ENCODE data around the gene DOCK8. TPM values are rescaled to one million over a fixed set of nuclear protein-coding genes. Genes with fewer than 3 reads are reported as not detected.

The DOCK8 gene
- total RNA-seq, 1 experiment from 2014 or later = 7.5 TPM

DNA sequence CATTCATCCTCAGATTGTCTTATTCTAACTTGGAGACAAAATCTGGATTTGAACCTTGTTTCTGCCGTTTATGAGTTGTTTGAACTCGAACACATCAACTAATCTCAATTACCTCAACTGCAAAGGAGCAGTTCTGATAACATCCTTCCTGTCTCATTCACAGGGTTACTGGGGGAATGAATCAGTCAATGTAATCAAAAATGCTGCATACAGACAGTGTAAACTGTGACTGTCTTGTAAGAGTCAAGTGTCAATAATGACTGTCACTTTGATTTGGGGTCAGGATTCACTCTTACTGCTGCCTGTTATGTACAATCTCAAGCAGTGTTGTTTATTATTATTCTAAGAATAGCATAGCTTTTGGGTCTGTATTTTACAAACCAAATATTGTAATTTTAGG is 273.8 kb downstream of the DOCK8 start:
- Histone ChIP-seq H3K4me1 (replicated peaks; ENCODE audit: insufficient read depth) (peaks cover 15% of the 10 kb centered on the region), H3K4me2 (no peak overlapping the region), H3K9me2 (ENCODE audit: insufficient read depth) (no peaks in the 10 kb centered on the region), H3K79me2 (ENCODE audit: low read depth) (no peaks in the 10 kb centered on the region), H3K36me3 (ENCODE audit: low read depth) (no peaks in the 10 kb centered on the region), H3K9me3 (ENCODE audit: insufficient read depth, low read depth) (no peaks in the 10 kb centered on the region), H3K4me3 (no peak overlapping the region), H2AFZ (no peak overlapping the region), H3K27ac (no peak overlapping the region), H4K20me1 (ENCODE audit: insufficient read depth) (no peaks in the 10 kb centered on the region), H3F3A (ENCODE audit: insufficient read depth, low read depth) (no peaks in the 10 kb centered on the region), H3K27me3 (ENCODE audit: insufficient read depth, low read depth) (no peaks in the 10 kb centered on the region)
- intact Hi-C loops (cut with micrococcal nuclease; ENCODE audit: unreplicated experiment) = no loop called here
- ChIA-PET CTCF (no interaction called here), POLR2A (ENCODE audit: unreplicated experiment) (no interaction called here)
- DNase-seq = no peak
- TF ChIP-seq CTCF (conservative IDR thresholded peaks at IDR 0.05) (no peak), EZH2 (IDR thresholded peaks at IDR 0.05; ENCODE audit: low read depth) (no peak)
- no TSS peak for BruUV-seq (replicated peaks)

GRCh38 chr9:489198-490197 is 274.8 kb downstream of the DOCK8 start:
- ChIA-PET POLR2A (ENCODE audit: unreplicated experiment) (no interaction called here), CTCF (no interaction called here)

GRCh38 chr9:494764-495163 is 280.1 kb downstream of the DOCK8 start:
- no peak overlapping the region for H3K4me2 ChIP-seq

More at GRCh38 chr9:489198-490197, 274.8 kb downstream of the DOCK8 start:
- no peak overlapping the region for H2AFZ ChIP-seq
- TF ChIP-seq CTCF (conservative IDR thresholded peaks at IDR 0.05) = no peak
- TF ChIP-seq EZH2 (IDR thresholded peaks at IDR 0.05; ENCODE audit: low read depth) = no peak
- no peaks in the 10 kb centered on the region for H3K9me2 ChIP-seq (ENCODE audit: insufficient read depth)
- peak in 1 of 2 experiments; percentile 64 for DNase-seq
- H3K9me3 ChIP-seq (ENCODE audit: insufficient read depth, low read depth) = no peaks in the 10 kb centered on the region
- peak overlapping the region; percentile 16; the same call in 1 of the 2 replicates for H3K4me2 ChIP-seq
- no peaks in the 10 kb centered on the region for H3F3A ChIP-seq (ENCODE audit: insufficient read depth, low read depth)
- H3K4me1 ChIP-seq (replicated peaks; ENCODE audit: insufficient read depth) = peaks cover 15% of the 10 kb centered on the region
- H3K27ac ChIP-seq = no peak overlapping the region
- no peaks in the 10 kb centered on the region for H4K20me1 ChIP-seq (ENCODE audit: insufficient read depth)
- intact Hi-C loops (cut with micrococcal nuclease; ENCODE audit: unreplicated experiment) = no loop called here
- no peaks in the 10 kb centered on the region for H3K36me3 ChIP-seq (ENCODE audit: low read depth)
- H3K4me3 ChIP-seq = no peak overlapping the region
- H3K27me3 ChIP-seq (ENCODE audit: insufficient read depth, low read depth) = no peaks in the 10 kb centered on the region
- H3K79me2 ChIP-seq (ENCODE audit: low read depth) = no peaks in the 10 kb centered on the region
- BruUV-seq (replicated peaks) = no TSS peak

More at GRCh38 chr9:494764-495163, 280.1 kb downstream of the DOCK8 start:
- BruUV-seq (replicated peaks) = no TSS peak
- intact Hi-C loops (cut with micrococcal nuclease; ENCODE audit: unreplicated experiment) = no loop called here
- no peaks in the 10 kb centered on the region for H3K27me3 ChIP-seq (ENCODE audit: insufficient read depth, low read depth)
- no peaks in the 10 kb centered on the region for H3K79me2 ChIP-seq (ENCODE audit: low read depth)
- no peak for DNase-seq
- no peaks in the 10 kb centered on the region for H3K9me2 ChIP-seq (ENCODE audit: insufficient read depth)
- no peaks in the 10 kb centered on the region for H3K36me3 ChIP-seq (ENCODE audit: low read depth)
- no peak overlapping the region for H2AFZ ChIP-seq
- H3K9me3 ChIP-seq (ENCODE audit: insufficient read depth, low read depth) = no peaks in the 10 kb centered on the region
- H3F3A ChIP-seq (ENCODE audit: insufficient read depth, low read depth) = no peaks in the 10 kb centered on the region
- no peaks in the 10 kb centered on the region for H3K4me1 ChIP-seq (replicated peaks; ENCODE audit: insufficient read depth)
- no peak for TF ChIP-seq CTCF (conservative IDR thresholded peaks at IDR 0.05)
- no peak for TF ChIP-seq EZH2 (IDR thresholded peaks at IDR 0.05; ENCODE audit: low read depth)
- no peak overlapping the region for H3K4me3 ChIP-seq
- H3K27ac ChIP-seq = no peak overlapping the region
- H4K20me1 ChIP-seq (ENCODE audit: insufficient read depth) = no peaks in the 10 kb centered on the region
- ChIA-PET CTCF (no interaction called here), POLR2A (ENCODE audit: unreplicated experiment) (no interaction called here)

Data from PC-9 (cell line).